Heart right ventricle (tissue), 16 donors: ENCODE data around the gene MBOAT7. TPM values are rescaled to one million over a fixed set of nuclear protein-coding genes. Genes with fewer than 3 reads are reported as not detected.
"Not testable (repeated sequence)": the region's sequence is repeated elsewhere in the genome, so short reads cannot be mapped to it uniquely, and the experiment has no call there.

Experiments
- ATAC-seq, 8 donors: fragments of 200-7000 bp; cut with Tn5 transposase; one replicate each; pipeline ENCODE4 v1.9.1; 2020; ENCODE audit warnings: mild to moderate bottlenecking in 8 of 8, moderate library complexity in 8 of 8, moderate number of reproducible peaks in 1 of 8
- DNase-seq, 2 donors: peaks; one replicate each; pipeline ENCODE4 v3.0.0-alpha.2; 2020
- H3K27ac ChIP-seq, 10 donors: fragments of 200-600 bp; sonication (generic) in 2 of 10; one replicate each; pipeline versions ENCODE4 v1.5.0 to v1.8.0; 2020 to 2022; ENCODE audit warnings: mild to moderate bottlenecking in 3 of 10
- H3K27me3 ChIP-seq, 7 donors: fragments of 200-600 bp; one replicate each; pipeline ENCODE4 v1.8.0; 2021 to 2022; ENCODE audit warnings: mild to moderate bottlenecking in 2 of 7
- H3K36me3 ChIP-seq, 9 donors: fragments of 200-600 bp; sonication (generic) in 1 of 9; one replicate each; pipeline versions ENCODE4 v1.5.0 to v1.8.0; 2020 to 2022; ENCODE audit warnings: mild to moderate bottlenecking in 2 of 9
- H3K4me1 ChIP-seq, 9 donors: fragments of 200-600 bp; sonication (generic) in 1 of 9; one replicate each; pipeline versions ENCODE4 v1.5.0 to v1.8.0; 2020 to 2022; ENCODE audit warnings: mild to moderate bottlenecking in 4 of 9
- H3K4me3 ChIP-seq, 10 donors: fragments of 200-600 bp; sonication (generic) in 2 of 10; one replicate each; pipeline versions ENCODE4 v1.5.0 to v1.8.0; 2020 to 2022; ENCODE audit warnings: mild to moderate bottlenecking in 7 of 10, moderate library complexity in 2 of 10
- H3K9me3 ChIP-seq, 11 donors: fragments of 200-600 bp in 10 of 11; sonication (generic) in 2 of 11; one replicate each; pipeline versions ENCODE4 v1.5.0 to v1.8.0; 2013 to 2022; ENCODE audit warnings: mild to moderate bottlenecking in 2 of 11, control low read depth in 1 of 11, moderate library complexity in 1 of 11
- CTCF ChIP-seq, 9 donors: fragments of 200-600 bp; sonication (generic) in 2 of 9; IDR thresholded peaks; one replicate each; pipeline versions ENCODE4 v1.5.0 to v1.8.0; 2021 to 2022; ENCODE audit warnings: antibody characterized with exemption in 9 of 9, mild to moderate bottlenecking in 5 of 9, moderate library complexity in 1 of 9
- WGBS, 2 donors: extraction: QIAGEN DNeasy Blood & Tissue Kit; methylation state at CpG; one replicate each; pipeline ENCODE4 v1.1.7; 2013; ENCODE audit warnings: inconsistent platforms in 1 of 2; 5-methylcytosine and 5-hydroxymethylcytosine counted together
- intact Hi-C, 10 donors: fragments of 100-400 bp; cut with DNase I; formaldehyde crosslinking; loops; one replicate each; pipeline versions ENCODE4 v1.11.1 to v1.14.2; 2022
- polyA plus RNA-seq, 2 donors: library from polyadenylated mRNA; stranded (reverse); fragments of 200-250 nt; gene quantifications; one replicate each; pipeline ENCODE4 v1.2.3, GENCODE V29; 2013
- total RNA-seq, 10 donors: library from RNA; stranded (reverse); fragmentation: NEBNext Ultra II Directional in 3 of 10; extraction: Animal tissue kit (Norgen Biotek cat#: 25700) in 3 of 10; gene quantifications; one replicate each; pipeline versions ENCODE4 v1.2.1 to v1.2.4, GENCODE V29; 2021 to 2023
- donor health status: Arrhythmogenic right ventricular cardiomyopathy.
- donor health status: ischemic (EF 13 %, LVEDD 7.1; RV severe dilation, severe dysfunction).
- donor health status: healthy with polysubstance abuse.
- donor health status: DM: no; HTN: yes; CAD: no.
- donor health status: DM: no; HTN: no; CAD: no.
- donor health status: ischemic (EF 25% LVEDD 6.9; RV normal size, moderate dysfunction).
- donor health status: ischemic (EF 25% LVEDD 5.7; RV mildly dilated, moderate dysfunction).
- donor health status: healthy.
- donor health status: DM: yes; HTN: yes; CAD: no.
- donor health status: Ischemic cardiomyopathy.
- donor health status: ischemic (EF 35%, LVEDD 5.7; RV mildly dilated, moderate dysfunction).
- donor health status: nonischemic (EF 11% LVEDD 7.7; RV severe dilation, severe dysfunction).
- donor health status: DM: yes; HTN: yes; CAD: no.
- donor health status: PGD.
- donor health status: ischemic (EF 29% LVEDD 5.4; RV normal size, mild dysfunction).
- donor health status: nonischemic (EF 23%, LVEDD 6.1; RV moderate dilation, normal function).

The MBOAT7 gene
- total and polyA plus RNA-seq, 12 donors, result 7.7 to 29.4 (median 15.5) TPM

GRCh38 chr19:54218960-54219661 is 29.7 kb upstream of the MBOAT7 start:
- ATAC-seq (no peak), DNase-seq (no peak)
- H3K4me1 ChIP-seq, result peaks cover 0 to 14% (median 0%) of the 10 kb centered on the region in 9 donors
- no peak overlapping the region for H3K4me3 ChIP-seq
- H3K36me3 ChIP-seq, result peaks cover 0 to 33% (median 0%) of the 10 kb centered on the region in 9 donors
- WGBS, 2 donors, result 88 to 92% methylated on average over 26 to 27 of the region's 27 CpGs
- no peaks in the 10 kb centered on the region for H3K9me3 ChIP-seq
- no peak overlapping the region for H3K27ac ChIP-seq
- no peak for TF ChIP-seq CTCF (IDR thresholded peaks at IDR 0.05)
- intact Hi-C loops, result loop anchor here in 1 of 10 donors (2.0 kb wide), 1 partner anchor 22 kb away; no protein-coding TSS in a partner anchor
- peaks cover 0 to 24% (median 18%) of the 10 kb centered on the region in 7 donors for H3K27me3 ChIP-seq

- no peak for ATAC-seq
- H3K4me1 ChIP-seq, result peaks cover 0 to 8% (median 0%) of the 10 kb centered on the region in 9 donors
- WGBS, 2 donors, result 76 to 80% methylated on average over 8 of the region's 8 CpGs
- no peak for DNase-seq
- peaks cover 0 to 33% (median 0%) of the 10 kb centered on the region in 9 donors for H3K36me3 ChIP-seq
- no peak overlapping the region for H3K27ac ChIP-seq
- H3K4me3 ChIP-seq, result no peak overlapping the region
- no peak for TF ChIP-seq CTCF (IDR thresholded peaks at IDR 0.05)
- intact Hi-C loops, result loop anchor here in 1 of 10 donors (2.0 kb wide), 1 partner anchor 23 kb away; no protein-coding TSS in a partner anchor
- H3K27me3 ChIP-seq, result peaks cover 0 to 16% (median 13%) of the 10 kb centered on the region in 7 donors
- H3K9me3 ChIP-seq, result no peaks in the 10 kb centered on the region
Observed at GRCh38 chr19:54218259-54218658, 28.9 kb upstream of the MBOAT7 start.

GRCh38 chr19:54217517-54218247 is 28.3 kb upstream of the MBOAT7 start:
- intact Hi-C loops, result loop anchor here in 1 of 10 donors (2.0 kb wide), 1 partner anchor 23 kb away; no protein-coding TSS in a partner anchor
- H3K36me3 ChIP-seq, result peaks cover 0 to 33% (median 0%) of the 10 kb centered on the region in 9 donors
- not testable (repeated sequence) for H3K4me1 ChIP-seq, DNase-seq, H3K27me3 ChIP-seq, ATAC-seq, H3K27ac ChIP-seq, H3K9me3 ChIP-seq, H3K4me3 ChIP-seq
- 54 to 57% methylated on average over 12 to 17 of the region's 20 CpGs for WGBS, 2 donors

DNA sequence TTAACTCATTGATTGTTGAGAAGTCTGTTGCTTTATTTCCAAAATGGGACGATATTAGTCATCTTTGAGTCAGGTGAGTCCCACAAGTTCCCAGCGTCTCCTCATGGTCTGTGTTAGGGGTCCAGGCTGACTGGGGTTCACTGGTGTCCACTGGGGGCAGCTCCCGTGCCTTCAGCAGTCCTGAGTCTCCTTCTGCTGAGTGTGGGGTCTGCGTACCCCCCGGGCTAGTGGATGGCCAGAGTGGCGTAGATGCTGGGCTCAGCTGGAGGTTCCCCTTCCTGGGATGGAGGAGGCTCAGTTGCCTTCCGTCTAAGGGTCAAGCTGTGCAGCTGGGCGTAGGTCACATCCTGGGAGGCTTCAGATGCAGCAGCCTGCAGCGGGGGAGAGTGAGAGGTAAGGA is 27.5 kb upstream of the MBOAT7 start:
- ATAC-seq (no peak), DNase-seq (no peak)
- Histone ChIP-seq H3K9me3 (no peaks in the 10 kb centered on the region), H3K4me3 (no peak overlapping the region), H3K27ac (no peak overlapping the region), H3K27me3 (peaks cover 0 to 2% (median under 1%) of the 10 kb centered on the region in 7 donors), H3K36me3 (peaks cover 0 to 33% (median 0%) of the 10 kb centered on the region in 9 donors), H3K4me1 (no peaks in the 10 kb centered on the region)
- TF ChIP-seq CTCF (IDR thresholded peaks at IDR 0.05), result no peak
- intact Hi-C loops, result no loop called here
- WGBS, 2 donors, result 82 to 90% methylated on average over 9 of the region's 9 CpGs

DNA sequence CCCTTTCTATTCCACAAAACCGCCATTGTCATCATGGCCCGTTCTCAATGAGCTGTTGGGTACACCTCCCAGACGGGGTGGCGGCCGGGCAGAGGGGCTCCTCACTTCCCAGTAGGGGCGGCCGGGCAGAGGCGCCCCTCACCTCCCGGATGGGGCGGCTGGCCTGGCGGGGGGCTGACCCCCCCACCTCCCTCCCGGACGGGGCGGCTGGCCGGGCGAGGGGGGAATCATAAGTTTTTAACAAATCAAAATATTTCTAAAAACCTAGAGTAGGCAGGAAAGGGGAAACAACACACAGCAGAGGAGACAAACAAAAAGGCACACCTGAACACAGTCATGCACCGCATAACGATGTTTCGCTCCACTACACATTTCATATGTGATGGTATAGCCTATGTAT is 25.4 kb upstream of the MBOAT7 start:
- DNase-seq, ATAC-seq, H3K27me3 ChIP-seq, H3K4me3 ChIP-seq, H3K27ac ChIP-seq, H3K9me3 ChIP-seq, intact Hi-C loops: not testable (repeated sequence)
- 90 to 98% methylated on average over 12 to 14 of the region's 19 CpGs for WGBS, 2 donors
- peaks cover under 1 to 18% (median 11%) of the 10 kb centered on the region in 9 donors for H3K4me1 ChIP-seq
- H3K36me3 ChIP-seq, result peaks cover 0 to 33% (median 0%) of the 10 kb centered on the region in 9 donors

GRCh38 chr19:54214217-54214616 is 24.8 kb upstream of the MBOAT7 start:
- DNase-seq, H3K4me3 ChIP-seq, intact Hi-C loops, H3K9me3 ChIP-seq, H3K27ac ChIP-seq, ATAC-seq, H3K27me3 ChIP-seq: not testable (repeated sequence)
- Histone ChIP-seq H3K4me1 (peaks cover 5 to 23% (median 16%) of the 10 kb centered on the region in 9 donors), H3K36me3 (peaks cover 0 to 31% (median 0%) of the 10 kb centered on the region in 9 donors)
- 41 to 46% methylated on average over 4 of the region's 5 CpGs for WGBS, 2 donors
